Fibroblast of lung (primary cell): ENCODE data around the gene ATXN1.

Experiments used
- CTCF ChIP-seq, 2 donors: IDR thresholded peaks in 1 of 2; conservative IDR thresholded peaks in 1 of 2; 1 replicate in 1 of 2; 2 replicates in 1 of 2; pipeline ENCODE4 v1.5.1; 2011 to 2012; ENCODE audit warnings: low read length in 2 of 2, control low read depth in 1 of 2, inconsistent platforms in 1 of 2, low read depth in 1 of 2, mild to moderate bottlenecking in 1 of 2
- EZH2 ChIP-seq: IDR thresholded peaks from 2 replicates; pipeline ENCODE4 v1.5.1; 2012; ENCODE audit warnings: low read length, control low read depth, mild to moderate bottlenecking; ENCODE audit errors: missing control alignments

GRCh38 chr6:16787128-16787682, 25.9 kb upstream of the ATXN1 start:
- TF ChIP-seq CTCF (conservative IDR thresholded peaks at IDR 0.05 in 1 of 2, IDR thresholded peaks at IDR 0.05 in 1 of 2; ENCODE audit: low read depth in 1 of 2, low read length in 2 of 2) = no peak
- TF ChIP-seq EZH2 = no peak
